ENCODE data around the gene GRIPAP1.

DNA sequence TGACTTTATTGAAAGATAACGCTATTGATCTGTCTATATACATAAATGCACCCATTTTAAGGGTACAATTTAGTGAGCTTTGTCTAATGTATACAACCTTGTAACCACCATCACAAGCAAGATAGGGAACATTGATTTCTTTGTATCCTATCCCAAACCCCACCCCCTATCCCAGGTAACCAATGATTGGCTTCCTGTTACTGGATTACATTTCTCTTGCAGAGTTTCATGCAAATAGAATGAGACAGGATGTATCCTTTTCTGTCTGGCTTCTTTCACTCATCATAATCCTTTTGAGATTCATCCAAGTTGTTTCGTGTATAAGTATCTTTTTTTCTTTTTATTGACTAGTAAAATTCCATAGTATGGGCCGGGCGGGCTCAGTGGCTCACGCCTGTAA is 1.6 kb upstream of the GRIPAP1 start:
- TF ChIP-seq, protein P1, sequence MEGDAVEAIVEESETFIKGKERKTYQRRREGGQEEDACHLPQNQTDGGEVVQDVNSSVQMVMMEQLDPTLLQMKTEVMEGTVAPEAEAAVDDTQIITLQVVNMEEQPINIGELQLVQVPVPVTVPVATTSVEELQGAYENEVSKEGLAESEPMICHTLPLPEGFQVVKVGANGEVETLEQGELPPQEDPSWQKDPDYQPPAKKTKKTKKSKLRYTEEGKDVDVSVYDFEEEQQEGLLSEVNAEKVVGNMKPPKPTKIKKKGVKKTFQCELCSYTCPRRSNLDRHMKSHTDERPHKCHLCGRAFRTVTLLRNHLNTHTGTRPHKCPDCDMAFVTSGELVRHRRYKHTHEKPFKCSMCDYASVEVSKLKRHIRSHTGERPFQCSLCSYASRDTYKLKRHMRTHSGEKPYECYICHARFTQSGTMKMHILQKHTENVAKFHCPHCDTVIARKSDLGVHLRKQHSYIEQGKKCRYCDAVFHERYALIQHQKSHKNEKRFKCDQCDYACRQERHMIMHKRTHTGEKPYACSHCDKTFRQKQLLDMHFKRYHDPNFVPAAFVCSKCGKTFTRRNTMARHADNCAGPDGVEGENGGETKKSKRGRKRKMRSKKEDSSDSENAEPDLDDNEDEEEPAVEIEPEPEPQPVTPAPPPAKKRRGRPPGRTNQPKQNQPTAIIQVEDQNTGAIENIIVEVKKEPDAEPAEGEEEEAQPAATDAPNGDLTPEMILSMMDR (IDR thresholded peaks at IDR 0.05; ENCODE audit: low read depth, low read length) = no peak
- no peak for TF ChIP-seq EZH2phosphoT487 (IDR thresholded peaks at IDR 0.05; ENCODE audit: low read depth)
